Effector CD8-positive, alpha-beta T cell (primary cell): ENCODE measurements around the gene SBF2.
"Not testable (repeated sequence)": the region's sequence is repeated elsewhere in the genome, so short reads cannot be mapped to it uniquely, and the experiment has no call there.

Experiments used
- DNase-seq: peaks from one replicate; lab custom pipeline; 2025; lab: John Stamatoyannopoulos, UW

Gene SBF2

GRCh38 chr11:9747229-9747628 lies 546.8 kb downstream of the SBF2 start:
- DNase-seq, result no peak

GRCh38 chr11:9745411-9746211 lies 548.4 kb downstream of the SBF2 start:
- DNase-seq, result no peak

GRCh38 chr11:9743512-9743911 lies 550.5 kb downstream of the SBF2 start:
- not testable (repeated sequence) for DNase-seq

- DNase-seq, result no peak
These were observed 552.8 kb downstream of the SBF2 start for GRCh38 chr11:9741260-9741659.

- DNase-seq, result no peak
These were observed 553.7 kb downstream of the SBF2 start for GRCh38 chr11:9740202-9740883.

GRCh38 chr11:9739123-9739900 lies 554.7 kb downstream of the SBF2 start:
- DNase-seq, result no peak

GRCh38 chr11:9738707-9739106 lies 555.3 kb downstream of the SBF2 start:
- DNase-seq, result no peak

- DNase-seq, result no peak
These were observed 555.9 kb downstream of the SBF2 start for GRCh38 chr11:9738116-9738515.

GRCh38 chr11:9736365-9736764 lies 557.7 kb downstream of the SBF2 start:
- no peak for DNase-seq

- DNase-seq, result no peak
These were observed 558.1 kb downstream of the SBF2 start for GRCh38 chr11:9735919-9736318.

GRCh38 chr11:9735236-9735635 lies 558.8 kb downstream of the SBF2 start:
- DNase-seq, result no peak

GRCh38 chr11:9733212-9733611 lies 560.8 kb downstream of the SBF2 start:
- DNase-seq, result no peak

GRCh38 chr11:9732453-9732852 lies 561.6 kb downstream of the SBF2 start:
- no peak for DNase-seq

GRCh38 chr11:9731256-9731655 lies 562.8 kb downstream of the SBF2 start:
- DNase-seq, result no peak
